Measurements from ENCODE around the gene EHMT1. TPM values are rescaled to one million over a fixed set of nuclear protein-coding genes. Genes with fewer than 3 reads are reported as not detected.

Gene EHMT1
- polyA plus RNA-seq, 3 donors from 2014 or later = 14.1 to 62.7 (median 14.8) TPM

- no peak for DNase-seq
- Mint-ChIP-seq H3K4me1 (peaks cover 71 to 80% of the 10 kb centered on the region in 2 donors), H3K9me3 (peaks cover 4 to 12% (median 7%) of the 10 kb centered on the region in 6 donors), H3K27ac (peak overlapping the region in 3 of 6 donors; percentile 4 to 40 (median 40)), H3K36me3 (peaks cover 21 to 24% (median 21%) of the 10 kb centered on the region in 3 donors), H3K27me3 (ENCODE audit: low read depth in 3 of 3) (peaks cover 0 to 10% (median 2%) of the 10 kb centered on the region in 3 donors), H3K4me3 (peak overlapping the region in 3 of 5 donors; percentile 4 to 53 (median 29))
These were observed 88.6 kb downstream of the EHMT1 start for GRCh38 chr9:137707361-137707760.

GRCh38 chr9:137708590-137709284 lies 89.9 kb downstream of the EHMT1 start:
- peaks cover 0 to 14% (median 2%) of the 10 kb centered on the region in 3 donors for H3K27me3 Mint-ChIP-seq (ENCODE audit: low read depth in 3 of 3)
- no peak for DNase-seq
- H3K4me1 Mint-ChIP-seq = peaks cover 69 to 78% of the 10 kb centered on the region in 2 donors
- peaks cover 19 to 24% (median 20%) of the 10 kb centered on the region in 3 donors for H3K36me3 Mint-ChIP-seq
- H3K9me3 Mint-ChIP-seq = peaks cover 0 to 5% (median 1%) of the 10 kb centered on the region in 6 donors
- no peak overlapping the region for H3K4me3 Mint-ChIP-seq
- H3K27ac Mint-ChIP-seq = peak overlapping the region in 1 of 6 donors; percentile 19

GRCh38 chr9:137709411-137710101 lies 90.8 kb downstream of the EHMT1 start:
- H3K4me3 Mint-ChIP-seq = no peak overlapping the region
- peaks cover 0 to 4% (median 2%) of the 10 kb centered on the region in 6 donors for H3K9me3 Mint-ChIP-seq
- DNase-seq = no peak
- H3K27ac Mint-ChIP-seq = no peak overlapping the region
- H3K27me3 Mint-ChIP-seq (ENCODE audit: low read depth in 3 of 3) = peaks cover 0 to 20% (median 7%) of the 10 kb centered on the region in 3 donors
- peaks cover 66 to 76% of the 10 kb centered on the region in 2 donors for H3K4me1 Mint-ChIP-seq
- peaks cover 19 to 28% (median 25%) of the 10 kb centered on the region in 3 donors for H3K36me3 Mint-ChIP-seq

- peaks cover 4 to 31% (median 17%) of the 10 kb centered on the region in 3 donors for H3K27me3 Mint-ChIP-seq (ENCODE audit: low read depth in 3 of 3)
- DNase-seq = no peak
- peaks cover 6 to 14% (median 13%) of the 10 kb centered on the region in 6 donors for H3K9me3 Mint-ChIP-seq
- H3K27ac Mint-ChIP-seq = no peak overlapping the region
- peaks cover 27 to 34% (median 33%) of the 10 kb centered on the region in 3 donors for H3K36me3 Mint-ChIP-seq
- peaks cover 62 to 75% of the 10 kb centered on the region in 2 donors for H3K4me1 Mint-ChIP-seq
- no peak overlapping the region for H3K4me3 Mint-ChIP-seq
These were observed 91.9 kb downstream of the EHMT1 start for GRCh38 chr9:137710704-137711103.

GRCh38 chr9:137711678-137712105 lies 92.9 kb downstream of the EHMT1 start:
- peak overlapping the region in 2 of 6 donors; percentile 11 to 55 for H3K27ac Mint-ChIP-seq
- peaks cover 10 to 40% (median 24%) of the 10 kb centered on the region in 3 donors for H3K27me3 Mint-ChIP-seq (ENCODE audit: low read depth in 3 of 3)
- no peak for DNase-seq
- H3K9me3 Mint-ChIP-seq = peaks cover 7 to 21% (median 17%) of the 10 kb centered on the region in 6 donors
- peak overlapping the region in 1 of 5 donors; percentile 45 for H3K4me3 Mint-ChIP-seq
- H3K4me1 Mint-ChIP-seq = peaks cover 58 to 74% of the 10 kb centered on the region in 2 donors
- peaks cover 32 to 39% (median 39%) of the 10 kb centered on the region in 3 donors for H3K36me3 Mint-ChIP-seq

GRCh38 chr9:137715321-137715720 lies 96.5 kb downstream of the EHMT1 start:
- Mint-ChIP-seq H3K9me3 (peaks cover 10 to 38% (median 28%) of the 10 kb centered on the region in 6 donors), H3K27ac (peak overlapping the region; percentile 50 to 98 (median 84)), H3K4me1 (peaks cover 45 to 72% of the 10 kb centered on the region in 2 donors), H3K27me3 (ENCODE audit: low read depth in 3 of 3) (peaks cover 33 to 61% (median 45%) of the 10 kb centered on the region in 3 donors), H3K4me3 (peak overlapping the region; percentile 13 to 71 (median 53)), H3K36me3 (peaks cover 48 to 60% (median 52%) of the 10 kb centered on the region in 3 donors)
- no peak for DNase-seq

GRCh38 chr9:137715866-137716693 lies 97.3 kb downstream of the EHMT1 start:
- H3K4me1 Mint-ChIP-seq = peaks cover 42 to 69% of the 10 kb centered on the region in 2 donors
- DNase-seq = peak; percentile 38 to 53 (median 45)
- peak overlapping the region; percentile 13 to 71 (median 53) for H3K4me3 Mint-ChIP-seq
- H3K9me3 Mint-ChIP-seq = peaks cover 10 to 41% (median 28%) of the 10 kb centered on the region in 6 donors
- peaks cover 48 to 57% (median 55%) of the 10 kb centered on the region in 3 donors for H3K36me3 Mint-ChIP-seq
- H3K27ac Mint-ChIP-seq = peak overlapping the region; percentile 79 to 98 (median 89)
- peaks cover 33 to 64% (median 48%) of the 10 kb centered on the region in 3 donors for H3K27me3 Mint-ChIP-seq (ENCODE audit: low read depth in 3 of 3)

- H3K4me3 Mint-ChIP-seq = peak overlapping the region in 4 of 5 donors; percentile 10 to 35 (median 23)
- peaks cover 50 to 57% (median 56%) of the 10 kb centered on the region in 3 donors for H3K36me3 Mint-ChIP-seq
- peaks cover 40 to 70% of the 10 kb centered on the region in 2 donors for H3K4me1 Mint-ChIP-seq
- H3K9me3 Mint-ChIP-seq = peaks cover 10 to 46% (median 33%) of the 10 kb centered on the region in 6 donors
- H3K27me3 Mint-ChIP-seq (ENCODE audit: low read depth in 3 of 3) = peaks cover 37 to 69% (median 53%) of the 10 kb centered on the region in 3 donors
- DNase-seq = no peak
- peak overlapping the region; percentile 57 to 93 (median 83) for H3K27ac Mint-ChIP-seq
These were observed 98.0 kb downstream of the EHMT1 start for GRCh38 chr9:137716694-137717287.

GRCh38 chr9:137717776-137718327 lies 99.0 kb downstream of the EHMT1 start:
- Mint-ChIP-seq H3K4me3 (peak overlapping the region in 3 of 5 donors; percentile 36 to 64 (median 57)), H3K9me3 (peaks cover 17 to 52% (median 40%) of the 10 kb centered on the region in 6 donors), H3K4me1 (peaks cover 38 to 67% of the 10 kb centered on the region in 2 donors), H3K27ac (peak overlapping the region; percentile 22 to 90 (median 72)), H3K27me3 (ENCODE audit: low read depth in 3 of 3) (peaks cover 46 to 71% (median 61%) of the 10 kb centered on the region in 3 donors), H3K36me3 (peaks cover 45 to 48% (median 47%) of the 10 kb centered on the region in 3 donors)
- no peak for DNase-seq

GRCh38 chr9:137719194-137719593 lies 100.4 kb downstream of the EHMT1 start:
- H3K27me3 Mint-ChIP-seq (ENCODE audit: low read depth in 3 of 3) = peaks cover 56 to 76% (median 66%) of the 10 kb centered on the region in 3 donors
- peak overlapping the region in 1 of 5 donors; percentile 2 for H3K4me3 Mint-ChIP-seq
- H3K9me3 Mint-ChIP-seq = peaks cover 17 to 57% (median 42%) of the 10 kb centered on the region in 6 donors
- no peak for DNase-seq
- peak overlapping the region in 5 of 6 donors; percentile 21 to 59 (median 53) for H3K27ac Mint-ChIP-seq
- peaks cover 41 to 49% (median 43%) of the 10 kb centered on the region in 3 donors for H3K36me3 Mint-ChIP-seq
- H3K4me1 Mint-ChIP-seq = peaks cover 41 to 68% of the 10 kb centered on the region in 2 donors

GRCh38 chr9:137720571-137721110 lies 101.8 kb downstream of the EHMT1 start:
- DNase-seq = no peak
- peaks cover 42 to 49% (median 45%) of the 10 kb centered on the region in 3 donors for H3K36me3 Mint-ChIP-seq
- peak overlapping the region in 1 of 5 donors; percentile 23 for H3K4me3 Mint-ChIP-seq
- peaks cover 12 to 51% (median 36%) of the 10 kb centered on the region in 6 donors for H3K9me3 Mint-ChIP-seq
- H3K4me1 Mint-ChIP-seq = peaks cover 49 to 72% of the 10 kb centered on the region in 2 donors
- peak overlapping the region in 5 of 6 donors; percentile 12 to 59 (median 21) for H3K27ac Mint-ChIP-seq
- peaks cover 62 to 70% (median 63%) of the 10 kb centered on the region in 3 donors for H3K27me3 Mint-ChIP-seq (ENCODE audit: low read depth in 3 of 3)

GRCh38 chr9:137721479-137721878 lies 102.7 kb downstream of the EHMT1 start:
- H3K4me3 Mint-ChIP-seq = peak overlapping the region; percentile 47 to 80 (median 56)
- peak in 1 of 3 donors; percentile 19 for DNase-seq
- H3K27me3 Mint-ChIP-seq (ENCODE audit: low read depth in 3 of 3) = peaks cover 60 to 68% (median 61%) of the 10 kb centered on the region in 3 donors
- peak overlapping the region; percentile 78 to 99 (median 92) for H3K27ac Mint-ChIP-seq
- H3K4me1 Mint-ChIP-seq = peaks cover 54 to 74% of the 10 kb centered on the region in 2 donors
- peaks cover 44 to 54% (median 47%) of the 10 kb centered on the region in 3 donors for H3K36me3 Mint-ChIP-seq
- peaks cover 15 to 48% (median 35%) of the 10 kb centered on the region in 6 donors for H3K9me3 Mint-ChIP-seq
